ENCODE results near the gene IGFALS.

DNA sequence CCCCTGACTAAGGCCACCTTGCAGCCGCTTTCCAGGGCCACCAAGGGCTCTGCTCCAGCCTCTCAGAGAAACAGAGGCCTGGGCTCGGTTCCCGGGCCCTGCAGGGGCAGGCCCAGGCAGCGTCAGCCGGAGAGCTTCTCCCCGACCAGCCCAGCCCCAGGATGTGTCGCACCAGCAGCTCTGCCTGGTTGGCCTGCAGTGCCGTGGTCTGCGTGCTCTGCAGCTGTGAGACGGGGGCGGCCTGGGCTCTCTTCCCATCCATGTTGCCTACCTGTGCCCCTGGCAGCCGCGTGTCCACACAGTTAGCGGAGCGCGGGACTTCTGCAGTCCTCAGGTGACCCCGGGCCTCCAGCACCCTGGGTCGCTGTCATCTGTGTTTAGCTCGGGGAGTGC lies 4.8 kb downstream of the IGFALS start:
- TF ChIP-seq, protein P1, sequence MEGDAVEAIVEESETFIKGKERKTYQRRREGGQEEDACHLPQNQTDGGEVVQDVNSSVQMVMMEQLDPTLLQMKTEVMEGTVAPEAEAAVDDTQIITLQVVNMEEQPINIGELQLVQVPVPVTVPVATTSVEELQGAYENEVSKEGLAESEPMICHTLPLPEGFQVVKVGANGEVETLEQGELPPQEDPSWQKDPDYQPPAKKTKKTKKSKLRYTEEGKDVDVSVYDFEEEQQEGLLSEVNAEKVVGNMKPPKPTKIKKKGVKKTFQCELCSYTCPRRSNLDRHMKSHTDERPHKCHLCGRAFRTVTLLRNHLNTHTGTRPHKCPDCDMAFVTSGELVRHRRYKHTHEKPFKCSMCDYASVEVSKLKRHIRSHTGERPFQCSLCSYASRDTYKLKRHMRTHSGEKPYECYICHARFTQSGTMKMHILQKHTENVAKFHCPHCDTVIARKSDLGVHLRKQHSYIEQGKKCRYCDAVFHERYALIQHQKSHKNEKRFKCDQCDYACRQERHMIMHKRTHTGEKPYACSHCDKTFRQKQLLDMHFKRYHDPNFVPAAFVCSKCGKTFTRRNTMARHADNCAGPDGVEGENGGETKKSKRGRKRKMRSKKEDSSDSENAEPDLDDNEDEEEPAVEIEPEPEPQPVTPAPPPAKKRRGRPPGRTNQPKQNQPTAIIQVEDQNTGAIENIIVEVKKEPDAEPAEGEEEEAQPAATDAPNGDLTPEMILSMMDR (IDR thresholded peaks at IDR 0.05; ENCODE audit: insufficient read depth, low read length, poor library complexity, severe bottlenecking): no peak
- no peak for TF ChIP-seq EZH2phosphoT487 (conservative IDR thresholded peaks at IDR 0.05; ENCODE audit: low read length)
